ENCODE data around the gene LCK. TPM values are rescaled to one million over a fixed set of nuclear protein-coding genes. Genes with fewer than 3 reads are reported as not detected.
A peak's percentile ranks its signal among the peaks of the same experiment; 100 is the strongest.
"Not testable (repeated sequence)": the region's sequence is repeated elsewhere in the genome, so short reads cannot be mapped to it uniquely, and the experiment has no call there.

Gene LCK
- total RNA-seq, 2 donors from 2014 or later = 3.7 to 24.7 TPM

DNA sequence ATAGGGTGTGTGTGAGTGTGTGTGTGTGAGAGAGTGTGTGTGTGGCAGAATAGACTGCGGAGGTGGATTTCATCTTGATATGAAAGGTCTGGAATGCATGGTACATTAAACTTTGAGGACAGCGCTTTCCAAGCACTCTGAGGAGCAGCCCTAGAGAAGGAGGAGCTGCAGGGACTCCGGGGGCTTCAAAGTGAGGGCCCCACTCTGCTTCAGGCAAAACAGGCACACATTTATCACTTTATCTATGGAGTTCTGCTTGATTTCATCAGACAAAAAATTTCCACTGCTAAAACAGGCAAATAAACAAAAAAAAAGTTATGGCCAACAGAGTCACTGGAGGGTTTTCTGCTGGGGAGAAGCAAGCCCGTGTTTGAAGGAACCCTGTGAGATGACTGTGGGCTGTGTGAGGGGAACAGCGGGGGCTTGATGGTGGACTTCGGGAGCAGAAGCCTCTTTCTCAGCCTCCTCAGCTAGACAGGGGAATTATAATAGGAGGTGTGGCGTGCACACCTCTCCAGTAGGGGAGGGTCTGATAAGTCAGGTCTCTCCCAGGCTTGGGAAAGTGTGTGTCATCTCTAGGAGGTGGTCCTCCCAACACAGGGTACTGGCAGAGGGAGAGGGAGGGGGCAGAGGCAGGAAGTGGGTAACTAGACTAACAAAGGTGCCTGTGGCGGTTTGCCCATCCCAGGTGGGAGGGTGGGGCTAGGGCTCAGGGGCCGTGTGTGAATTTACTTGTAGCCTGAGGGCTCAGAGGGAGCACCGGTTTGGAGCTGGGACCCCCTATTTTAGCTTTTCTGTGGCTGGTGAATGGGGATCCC is 22.5 kb downstream of the LCK start:
- H3K27me3 ChIP-seq = no peaks in the 10 kb centered on the region
- TF ChIP-seq, protein P1, sequence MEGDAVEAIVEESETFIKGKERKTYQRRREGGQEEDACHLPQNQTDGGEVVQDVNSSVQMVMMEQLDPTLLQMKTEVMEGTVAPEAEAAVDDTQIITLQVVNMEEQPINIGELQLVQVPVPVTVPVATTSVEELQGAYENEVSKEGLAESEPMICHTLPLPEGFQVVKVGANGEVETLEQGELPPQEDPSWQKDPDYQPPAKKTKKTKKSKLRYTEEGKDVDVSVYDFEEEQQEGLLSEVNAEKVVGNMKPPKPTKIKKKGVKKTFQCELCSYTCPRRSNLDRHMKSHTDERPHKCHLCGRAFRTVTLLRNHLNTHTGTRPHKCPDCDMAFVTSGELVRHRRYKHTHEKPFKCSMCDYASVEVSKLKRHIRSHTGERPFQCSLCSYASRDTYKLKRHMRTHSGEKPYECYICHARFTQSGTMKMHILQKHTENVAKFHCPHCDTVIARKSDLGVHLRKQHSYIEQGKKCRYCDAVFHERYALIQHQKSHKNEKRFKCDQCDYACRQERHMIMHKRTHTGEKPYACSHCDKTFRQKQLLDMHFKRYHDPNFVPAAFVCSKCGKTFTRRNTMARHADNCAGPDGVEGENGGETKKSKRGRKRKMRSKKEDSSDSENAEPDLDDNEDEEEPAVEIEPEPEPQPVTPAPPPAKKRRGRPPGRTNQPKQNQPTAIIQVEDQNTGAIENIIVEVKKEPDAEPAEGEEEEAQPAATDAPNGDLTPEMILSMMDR (IDR thresholded peaks at IDR 0.05) = no peak
- no peaks in the 10 kb centered on the region for H3K9me3 ChIP-seq
- no peaks in the 10 kb centered on the region for H3K36me3 ChIP-seq
- no peak overlapping the region for H3K4me3 ChIP-seq
- H3K4me1 ChIP-seq = no peaks in the 10 kb centered on the region
- intact Hi-C loops (cut with DNase I) = no loop called here
- no peak overlapping the region for H3K9ac ChIP-seq (ENCODE audit: low read depth in 2 of 2, low read length in 2 of 2)
- no peak overlapping the region for H3K27ac ChIP-seq
- peak; percentile 77 for DNase-seq

- Histone ChIP-seq H3K36me3 (no peaks in the 10 kb centered on the region), H3K27me3 (no peaks in the 10 kb centered on the region), H3K4me3 (no peak overlapping the region), H3K4me1 (no peaks in the 10 kb centered on the region), H3K9ac (ENCODE audit: low read depth in 2 of 2, low read length in 2 of 2) (no peak overlapping the region), H3K9me3 (no peaks in the 10 kb centered on the region), H3K27ac (no peak overlapping the region)
- intact Hi-C loops (cut with DNase I) = no loop called here
- DNase-seq = no peak
- TF ChIP-seq, protein P1 (IDR thresholded peaks at IDR 0.05) = no peak
Observed at GRCh38 chr1:32274646-32275340, 23.7 kb downstream of the LCK start.

GRCh38 chr1:32275424-32275823 is 24.4 kb downstream of the LCK start:
- no peaks in the 10 kb centered on the region for H3K9me3 ChIP-seq
- DNase-seq = peak; percentile 44
- no peak overlapping the region for H3K9ac ChIP-seq (ENCODE audit: low read depth in 2 of 2, low read length in 2 of 2)
- H3K27ac ChIP-seq = no peak overlapping the region
- H3K4me3 ChIP-seq = no peak overlapping the region
- intact Hi-C loops (cut with DNase I) = no loop called here
- TF ChIP-seq, protein P1 (IDR thresholded peaks at IDR 0.05) = no peak
- no peaks in the 10 kb centered on the region for H3K27me3 ChIP-seq
- no peaks in the 10 kb centered on the region for H3K36me3 ChIP-seq
- H3K4me1 ChIP-seq = no peaks in the 10 kb centered on the region

GRCh38 chr1:32276032-32276782 is 25.1 kb downstream of the LCK start:
- TF ChIP-seq, protein P1 (IDR thresholded peaks at IDR 0.05) = no peak
- Histone ChIP-seq H3K36me3 (no peaks in the 10 kb centered on the region), H3K27ac (no peak overlapping the region), H3K4me3 (no peak overlapping the region), H3K27me3 (no peaks in the 10 kb centered on the region), H3K4me1 (no peaks in the 10 kb centered on the region), H3K9ac (ENCODE audit: low read depth in 2 of 2, low read length in 2 of 2) (no peak overlapping the region), H3K9me3 (no peaks in the 10 kb centered on the region)
- intact Hi-C loops (cut with DNase I) = no loop called here
- DNase-seq = no peak

DNA sequence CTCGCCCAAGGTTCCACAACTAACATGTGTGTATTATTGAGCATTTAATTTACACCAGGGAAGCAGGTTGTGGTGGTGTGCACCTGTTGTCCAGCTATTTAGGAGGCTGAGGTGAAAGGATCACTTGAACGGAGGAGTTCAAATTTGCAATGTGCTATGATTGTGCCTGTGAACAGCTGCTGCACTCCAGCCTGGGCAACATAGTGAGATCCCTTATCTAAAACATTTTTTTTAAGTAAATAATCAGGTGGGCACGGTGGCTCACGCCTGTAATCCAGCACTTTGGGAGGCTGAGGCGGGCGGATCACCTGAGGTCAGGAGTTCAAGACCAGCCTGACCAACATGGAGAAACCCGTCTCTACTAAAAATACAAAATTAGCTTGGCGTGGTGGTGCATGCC is 33.7 kb downstream of the LCK start:
- H3K4me1 ChIP-seq; H3K9me3 ChIP-seq; DNase-seq; H3K9ac ChIP-seq (ENCODE audit: low read depth in 2 of 2, low read length in 2 of 2); H3K4me3 ChIP-seq; H3K36me3 ChIP-seq; H3K27me3 ChIP-seq; H3K27ac ChIP-seq; intact Hi-C loops (cut with DNase I): not testable (repeated sequence)

All from colonic mucosa (tissue), 4 donors.